ENCODE measurements around the gene TTLL11.

DNA sequence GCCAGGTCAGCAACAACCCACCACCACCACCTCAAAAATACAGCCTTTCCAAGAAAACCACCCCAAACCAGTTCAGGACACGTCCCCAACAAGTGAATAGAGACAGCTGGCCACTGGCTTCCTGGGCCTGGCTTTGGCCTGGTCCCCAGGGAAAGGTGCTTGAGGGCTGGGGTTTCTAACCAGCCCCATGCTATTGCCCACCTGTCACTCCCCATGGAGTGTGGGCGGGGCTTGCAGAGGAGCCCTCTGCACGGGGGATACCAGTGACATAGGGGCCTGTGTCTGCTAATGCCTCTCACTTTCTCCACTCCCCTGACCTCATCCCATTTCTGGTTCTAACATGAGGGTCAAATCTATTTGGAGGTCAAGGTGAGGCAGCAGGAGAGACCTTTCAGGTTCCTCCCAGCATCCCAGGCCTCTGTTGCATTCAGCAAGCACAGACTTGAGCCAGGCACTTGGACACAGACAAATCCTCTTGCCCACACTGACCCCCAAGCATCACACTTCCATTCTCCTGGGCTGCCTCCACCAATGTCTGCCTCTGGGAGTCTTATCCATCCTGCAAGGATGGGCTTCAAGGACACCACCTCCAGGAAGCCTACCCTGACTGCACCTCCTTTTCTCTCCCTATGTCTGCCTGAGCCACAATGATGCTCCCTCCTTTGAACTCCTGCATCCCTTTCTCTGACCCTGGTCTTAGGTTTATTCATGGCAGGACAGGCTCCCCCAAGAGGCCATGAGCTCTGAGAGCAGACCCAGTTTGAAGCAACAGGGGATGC, 16.1 kb upstream of the TTLL11 start:
- TF ChIP-seq CTCF (optimal IDR thresholded peaks at IDR 0.05 in 1 of 3, IDR thresholded peaks at IDR 0.05 in 1 of 3, conservative IDR thresholded peaks at IDR 0.05 in 1 of 3; ENCODE audit: extremely low read depth in 1 of 3, insufficient read depth in 2 of 3, low read length in 3 of 3) (no peak), EZH2 (IDR thresholded peaks at IDR 0.05; ENCODE audit: low read length) (no peak)

Measured in keratinocyte (primary cell).